Lower leg skin (tissue), 3 donors: ENCODE results near the gene CCDC181.

Experiments
- POLR2A ChIP-seq, 2 donors: fragments of 450-650 bp; IDR thresholded peaks; one replicate each; pipeline ENCODE4 v1.6.1; 2016 to 2017; ENCODE audit warnings: antibody characterized with exemption in 2 of 2, mild to moderate bottlenecking in 1 of 2, moderate library complexity in 1 of 2
- TF ChIP-seq, protein P1 (sequence below), 3 donors: fragments of 450-650 bp; IDR thresholded peaks; one replicate each; pipeline ENCODE4 v1.5.1; 2016; ENCODE audit warnings: antibody characterized with exemption in 3 of 3, mild to moderate bottlenecking in 3 of 3, moderate library complexity in 2 of 3

DNA sequence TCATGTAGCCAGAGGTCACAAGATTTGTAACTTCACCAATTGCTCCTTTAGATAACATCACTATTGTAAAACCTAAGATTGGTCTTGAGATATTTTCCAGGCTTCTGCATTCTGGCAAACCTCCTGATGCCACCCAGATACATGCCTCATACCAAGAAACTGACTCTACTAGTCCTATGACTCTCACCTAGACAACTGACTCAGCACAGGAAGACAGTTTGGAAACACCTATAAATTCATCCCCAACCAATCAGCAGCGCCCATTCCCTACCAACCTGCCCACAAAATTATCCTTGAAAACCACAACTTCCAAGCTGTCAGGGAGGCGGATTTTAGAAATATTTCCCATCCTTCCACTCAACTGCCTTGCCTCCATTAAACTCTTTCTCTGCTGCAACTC is 62.3 kb downstream of the CCDC181 start:
- TF ChIP-seq POLR2A (IDR thresholded peaks at IDR 0.05) = no peak
- TF ChIP-seq, protein P1, sequence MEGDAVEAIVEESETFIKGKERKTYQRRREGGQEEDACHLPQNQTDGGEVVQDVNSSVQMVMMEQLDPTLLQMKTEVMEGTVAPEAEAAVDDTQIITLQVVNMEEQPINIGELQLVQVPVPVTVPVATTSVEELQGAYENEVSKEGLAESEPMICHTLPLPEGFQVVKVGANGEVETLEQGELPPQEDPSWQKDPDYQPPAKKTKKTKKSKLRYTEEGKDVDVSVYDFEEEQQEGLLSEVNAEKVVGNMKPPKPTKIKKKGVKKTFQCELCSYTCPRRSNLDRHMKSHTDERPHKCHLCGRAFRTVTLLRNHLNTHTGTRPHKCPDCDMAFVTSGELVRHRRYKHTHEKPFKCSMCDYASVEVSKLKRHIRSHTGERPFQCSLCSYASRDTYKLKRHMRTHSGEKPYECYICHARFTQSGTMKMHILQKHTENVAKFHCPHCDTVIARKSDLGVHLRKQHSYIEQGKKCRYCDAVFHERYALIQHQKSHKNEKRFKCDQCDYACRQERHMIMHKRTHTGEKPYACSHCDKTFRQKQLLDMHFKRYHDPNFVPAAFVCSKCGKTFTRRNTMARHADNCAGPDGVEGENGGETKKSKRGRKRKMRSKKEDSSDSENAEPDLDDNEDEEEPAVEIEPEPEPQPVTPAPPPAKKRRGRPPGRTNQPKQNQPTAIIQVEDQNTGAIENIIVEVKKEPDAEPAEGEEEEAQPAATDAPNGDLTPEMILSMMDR (IDR thresholded peaks at IDR 0.05) = no peak
